HL-60 (cell line): ENCODE results near the gene MUTYH.

Source experiments
- CTCF ChIP-seq: IDR thresholded peaks from one replicate; pipeline ENCODE4 v1.5.1; 2011; ENCODE audit warnings: low read length, control low read depth, inconsistent platforms; ENCODE audit not compliant: insufficient read depth
- REST ChIP-seq: IDR thresholded peaks from 2 replicates; pipeline ENCODE4 v1.6.1; 2012; ENCODE audit warnings: low read depth; ENCODE audit not compliant: insufficient replicate concordance

- TF ChIP-seq CTCF (no peak), REST (no peak)
These were observed 42.4 kb downstream of the MUTYH start for GRCh38 chr1:45297666-45298356.
